Liver (tissue), 9 donors: Measurements from ENCODE around the gene RNGTT. TPM values are rescaled to one million over a fixed set of nuclear protein-coding genes. Genes with fewer than 3 reads are reported as not detected.

Experiments used
- DNase-seq: peaks from one replicate; pipeline ENCODE4 v3.0.0-alpha.2; 2017; ENCODE audit warnings: low spot score
- H3K27ac ChIP-seq, 2 donors: one replicate each; pipeline ENCODE4 v1.7.0; 2013; ENCODE audit warnings: inconsistent platforms in 2 of 2, low read length in 2 of 2, control low read depth in 1 of 2, low read depth in 1 of 2, mild to moderate bottlenecking in 1 of 2
- H3K27me3 ChIP-seq, 4 donors: one replicate each; pipeline versions ENCODE4 v1.6.1 to v1.7.0; 2013; ENCODE audit warnings: low read length in 3 of 4, inconsistent platforms in 1 of 4, mild to moderate bottlenecking in 1 of 4, moderate library complexity in 1 of 4; ENCODE audit not compliant: control insufficient read depth in 4 of 4, insufficient read depth in 4 of 4
- H3K36me3 ChIP-seq, 4 donors: one replicate each; pipeline versions ENCODE4 v1.6.1 to v1.7.0; 2013; ENCODE audit warnings: low read length in 3 of 4, mild to moderate bottlenecking in 3 of 4, low read depth in 1 of 4, moderate library complexity in 1 of 4; ENCODE audit not compliant: control insufficient read depth in 4 of 4, insufficient read depth in 3 of 4
- H3K4me1 ChIP-seq, 4 donors: one replicate each; pipeline versions ENCODE4 v1.6.1 to v1.7.0; 2013; ENCODE audit warnings: low read length in 3 of 4, mild to moderate bottlenecking in 3 of 4, moderate library complexity in 1 of 4; ENCODE audit not compliant: control insufficient read depth in 4 of 4, insufficient read depth in 4 of 4
- H3K4me3 ChIP-seq, 3 donors: one replicate each; pipeline versions ENCODE4 v1.6.1 to v1.7.0; 2013; ENCODE audit warnings: low read length in 3 of 3, control low read depth in 1 of 3, low read depth in 1 of 3, mild to moderate bottlenecking in 1 of 3
- H3K9ac ChIP-seq, 2 donors: one replicate each; pipeline ENCODE4 v1.7.0; 2013; ENCODE audit warnings: low read length in 2 of 2, mild to moderate bottlenecking in 2 of 2, moderate library complexity in 2 of 2, control low read depth in 1 of 2, low read depth in 1 of 2
- H3K9me3 ChIP-seq, 4 donors: one replicate each; pipeline versions ENCODE4 v1.6.1 to v1.7.0; 2013; ENCODE audit warnings: low read length in 3 of 4; ENCODE audit not compliant: control insufficient read depth in 4 of 4
- EGR1 ChIP-seq, 2 donors: IDR thresholded peaks; 2 replicates each; pipeline ENCODE4 v1.6.1; 2016 to 2018; ENCODE audit warnings: antibody characterized with exemption in 2 of 2, low read depth in 2 of 2
- GABPA ChIP-seq, 2 donors: IDR thresholded peaks in 1 of 2; conservative IDR thresholded peaks in 1 of 2; 2 replicates each; pipeline ENCODE4 v1.6.1; 2016; ENCODE audit warnings: antibody characterized with exemption in 2 of 2, mild to moderate bottlenecking in 1 of 2, moderate library complexity in 1 of 2
- HNF4A ChIP-seq, 2 donors: conservative IDR thresholded peaks; 2 replicates each; pipeline ENCODE4 v1.6.1; 2016; ENCODE audit warnings: antibody characterized with exemption in 2 of 2, mild to moderate bottlenecking in 2 of 2
- HNF4G ChIP-seq: IDR thresholded peaks from 2 replicates; pipeline ENCODE4 v1.6.1; 2016; ENCODE audit warnings: antibody characterized with exemption
- NR2F2 ChIP-seq: IDR thresholded peaks from 2 replicates; pipeline ENCODE4 v1.6.1; 2016; ENCODE audit warnings: antibody characterized with exemption
- RAD21 ChIP-seq, 2 donors: IDR thresholded peaks; 2 replicates each; pipeline ENCODE4 v1.6.1; 2016; ENCODE audit warnings: antibody characterized with exemption in 2 of 2, mild to moderate bottlenecking in 2 of 2
- RXRA ChIP-seq, 2 donors: IDR thresholded peaks; 2 replicates each; pipeline ENCODE4 v1.6.1; 2017 to 2018; ENCODE audit warnings: antibody characterized with exemption in 2 of 2, mild to moderate bottlenecking in 1 of 2
- SP1 ChIP-seq: IDR thresholded peaks from 2 replicates; pipeline ENCODE4 v1.6.1; 2018; ENCODE audit warnings: antibody characterized with exemption, mild to moderate bottlenecking
- TAF1 ChIP-seq: conservative IDR thresholded peaks from 2 replicates; pipeline ENCODE4 v1.6.1; 2016; ENCODE audit warnings: antibody characterized with exemption, mild to moderate bottlenecking
- YY1 ChIP-seq: IDR thresholded peaks from 2 replicates; pipeline ENCODE4 v1.6.1; 2016; ENCODE audit warnings: antibody characterized with exemption, mild to moderate bottlenecking
- WGBS: extraction: QIAGEN DNeasy Blood & Tissue Kit; methylation state at CpG from one replicate; pipeline ENCODE4 v1.1.7; 2013; 5-methylcytosine and 5-hydroxymethylcytosine counted together
- polyA plus RNA-seq, 2 donors: library from polyadenylated mRNA; stranded (reverse) in 1 of 2; unstranded in 1 of 2; fragments of 200-250 nt in 1 of 2; fragments of >200 nt in 1 of 2; fragmentation: Nextera tagmentation in 1 of 2; extraction: Ambion mirVana in 1 of 2; gene quantifications; one replicate each; pipeline versions ENCODE4 v1.2.1 to v1.2.3, GENCODE V29; 2013 to 2015
- total RNA-seq, 2 donors: library from RNA; depleted of rRNA; stranded (reverse); fragments of >200 nt; gene quantifications; one replicate each; pipeline ENCODE4 v1.2.3, GENCODE V29; 2014
- TF ChIP-seq, protein P1 (sequence below): fragments of 150-350 bp; IDR thresholded peaks from 2 replicates; pipeline ENCODE4 v1.5.1; 2017; ENCODE audit warnings: improper control_type of control experiment, low read depth, low read length; ENCODE audit not compliant: missing input control
- TF ChIP-seq, protein P2 (sequence below): IDR thresholded peaks from 2 replicates; pipeline ENCODE4 v1.6.1; 2016; ENCODE audit warnings: antibody characterized with exemption, mild to moderate bottlenecking
- TF ChIP-seq, protein P3 (sequence below): IDR thresholded peaks from 2 replicates; pipeline ENCODE4 v1.6.1; 2016; ENCODE audit warnings: antibody characterized with exemption
- TF ChIP-seq, protein P4 (sequence below): IDR thresholded peaks from 2 replicates; pipeline ENCODE4 v1.6.1; 2016; ENCODE audit warnings: antibody characterized with exemption
- donor health status: healthy.
- donor health status: healthy.
- donor health status: healthy.
- donor health status: healthy.
- donor health status: healthy.

Gene RNGTT
- total and polyA plus RNA-seq, 4 donors = 4.1 to 20.8 (median 7.2) TPM

DNA sequence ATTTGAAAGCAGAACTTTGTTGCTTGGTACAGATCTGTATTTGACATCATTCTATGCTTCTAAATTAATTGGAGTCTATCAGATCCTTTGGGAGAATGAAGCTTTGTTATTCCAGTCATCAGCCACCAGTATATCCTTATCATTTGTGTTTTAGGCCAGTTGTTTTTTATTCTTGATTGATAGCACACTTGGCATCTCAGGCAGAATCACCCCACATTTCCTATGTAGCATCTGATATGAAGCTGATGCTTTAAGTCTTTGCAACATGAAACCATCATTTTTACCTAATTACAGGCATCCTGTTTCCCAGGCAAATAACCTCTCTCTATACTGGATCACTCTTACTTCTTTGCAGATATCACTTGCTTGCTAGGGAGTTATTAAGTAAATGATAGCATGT lies 20.7 kb upstream of the RNGTT start:
- no peaks in the 10 kb centered on the region for H3K27me3 ChIP-seq
- DNase-seq = no peak

DNA sequence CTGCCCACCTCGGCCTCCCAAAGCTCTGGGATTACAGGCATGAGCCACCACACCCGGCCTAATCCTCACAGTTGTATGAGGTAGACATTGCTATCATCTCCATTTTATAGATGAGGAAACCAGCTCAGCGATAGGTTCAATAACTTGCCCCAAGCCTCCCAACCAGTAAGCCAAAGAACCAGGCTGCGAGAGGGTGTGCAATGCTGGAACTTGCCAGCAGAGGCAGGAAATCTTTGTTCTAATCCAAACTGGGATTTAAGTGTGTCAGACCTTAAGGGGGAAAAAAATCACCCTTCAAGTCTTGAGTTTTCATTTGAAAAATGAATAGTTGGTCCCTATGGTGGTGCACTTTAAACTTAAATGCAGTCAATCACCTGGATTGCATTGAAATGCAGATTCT lies 20.1 kb upstream of the RNGTT start:
- Histone ChIP-seq H3K27ac (peak overlapping the region in 1 of 2 donors; percentile 35), H3K4me1 (peaks cover 0 to 6% (median 0%) of the 10 kb centered on the region in 4 donors), H3K9ac (no peak overlapping the region), H3K27me3 (no peaks in the 10 kb centered on the region), H3K9me3 (no peaks in the 10 kb centered on the region), H3K36me3 (no peaks in the 10 kb centered on the region), H3K4me3 (no peak overlapping the region)
- DNase-seq = no peak
- 63% methylated on average over 4 of the region's 4 CpGs for WGBS
- TF ChIP-seq YY1 (no peak), EGR1 (IDR thresholded peaks at IDR 0.05; ENCODE audit: low read depth in 2 of 2) (no peak), RXRA (IDR thresholded peaks at IDR 0.05) (peak in 1 of 2 donors; percentile 13), SP1 (no peak), RAD21 (IDR thresholded peaks at IDR 0.05) (peak; percentile 76 to 87), GABPA (IDR thresholded peaks at IDR 0.05 in 1 of 2, conservative IDR thresholded peaks at IDR 0.05 in 1 of 2) (no peak), NR2F2 (no peak)
- TF ChIP-seq, protein P1, sequence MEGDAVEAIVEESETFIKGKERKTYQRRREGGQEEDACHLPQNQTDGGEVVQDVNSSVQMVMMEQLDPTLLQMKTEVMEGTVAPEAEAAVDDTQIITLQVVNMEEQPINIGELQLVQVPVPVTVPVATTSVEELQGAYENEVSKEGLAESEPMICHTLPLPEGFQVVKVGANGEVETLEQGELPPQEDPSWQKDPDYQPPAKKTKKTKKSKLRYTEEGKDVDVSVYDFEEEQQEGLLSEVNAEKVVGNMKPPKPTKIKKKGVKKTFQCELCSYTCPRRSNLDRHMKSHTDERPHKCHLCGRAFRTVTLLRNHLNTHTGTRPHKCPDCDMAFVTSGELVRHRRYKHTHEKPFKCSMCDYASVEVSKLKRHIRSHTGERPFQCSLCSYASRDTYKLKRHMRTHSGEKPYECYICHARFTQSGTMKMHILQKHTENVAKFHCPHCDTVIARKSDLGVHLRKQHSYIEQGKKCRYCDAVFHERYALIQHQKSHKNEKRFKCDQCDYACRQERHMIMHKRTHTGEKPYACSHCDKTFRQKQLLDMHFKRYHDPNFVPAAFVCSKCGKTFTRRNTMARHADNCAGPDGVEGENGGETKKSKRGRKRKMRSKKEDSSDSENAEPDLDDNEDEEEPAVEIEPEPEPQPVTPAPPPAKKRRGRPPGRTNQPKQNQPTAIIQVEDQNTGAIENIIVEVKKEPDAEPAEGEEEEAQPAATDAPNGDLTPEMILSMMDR = peak; percentile 82
- TF ChIP-seq, protein P2, sequence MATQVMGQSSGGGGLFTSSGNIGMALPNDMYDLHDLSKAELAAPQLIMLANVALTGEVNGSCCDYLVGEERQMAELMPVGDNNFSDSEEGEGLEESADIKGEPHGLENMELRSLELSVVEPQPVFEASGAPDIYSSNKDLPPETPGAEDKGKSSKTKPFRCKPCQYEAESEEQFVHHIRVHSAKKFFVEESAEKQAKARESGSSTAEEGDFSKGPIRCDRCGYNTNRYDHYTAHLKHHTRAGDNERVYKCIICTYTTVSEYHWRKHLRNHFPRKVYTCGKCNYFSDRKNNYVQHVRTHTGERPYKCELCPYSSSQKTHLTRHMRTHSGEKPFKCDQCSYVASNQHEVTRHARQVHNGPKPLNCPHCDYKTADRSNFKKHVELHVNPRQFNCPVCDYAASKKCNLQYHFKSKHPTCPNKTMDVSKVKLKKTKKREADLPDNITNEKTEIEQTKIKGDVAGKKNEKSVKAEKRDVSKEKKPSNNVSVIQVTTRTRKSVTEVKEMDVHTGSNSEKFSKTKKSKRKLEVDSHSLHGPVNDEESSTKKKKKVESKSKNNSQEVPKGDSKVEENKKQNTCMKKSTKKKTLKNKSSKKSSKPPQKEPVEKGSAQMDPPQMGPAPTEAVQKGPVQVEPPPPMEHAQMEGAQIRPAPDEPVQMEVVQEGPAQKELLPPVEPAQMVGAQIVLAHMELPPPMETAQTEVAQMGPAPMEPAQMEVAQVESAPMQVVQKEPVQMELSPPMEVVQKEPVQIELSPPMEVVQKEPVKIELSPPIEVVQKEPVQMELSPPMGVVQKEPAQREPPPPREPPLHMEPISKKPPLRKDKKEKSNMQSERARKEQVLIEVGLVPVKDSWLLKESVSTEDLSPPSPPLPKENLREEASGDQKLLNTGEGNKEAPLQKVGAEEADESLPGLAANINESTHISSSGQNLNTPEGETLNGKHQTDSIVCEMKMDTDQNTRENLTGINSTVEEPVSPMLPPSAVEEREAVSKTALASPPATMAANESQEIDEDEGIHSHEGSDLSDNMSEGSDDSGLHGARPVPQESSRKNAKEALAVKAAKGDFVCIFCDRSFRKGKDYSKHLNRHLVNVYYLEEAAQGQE = no peak
- TF ChIP-seq, protein P3, sequence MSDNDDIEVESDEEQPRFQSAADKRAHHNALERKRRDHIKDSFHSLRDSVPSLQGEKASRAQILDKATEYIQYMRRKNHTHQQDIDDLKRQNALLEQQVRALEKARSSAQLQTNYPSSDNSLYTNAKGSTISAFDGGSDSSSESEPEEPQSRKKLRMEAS = no peak

More for the DNA sequence above, 20.7 kb upstream of the RNGTT start:
- Histone ChIP-seq H3K9me3 (no peaks in the 10 kb centered on the region), H3K27ac (no peak overlapping the region), H3K4me1 (peaks cover 0 to 6% (median 0%) of the 10 kb centered on the region in 4 donors), H3K4me3 (no peak overlapping the region), H3K36me3 (no peaks in the 10 kb centered on the region), H3K9ac (no peak overlapping the region)
- TF ChIP-seq HNF4A (conservative IDR thresholded peaks at IDR 0.05) (no peak), RXRA (IDR thresholded peaks at IDR 0.05) (no peak), SP1 (no peak), GABPA (IDR thresholded peaks at IDR 0.05 in 1 of 2, conservative IDR thresholded peaks at IDR 0.05 in 1 of 2) (no peak), NR2F2 (no peak), TAF1 (no peak), RAD21 (IDR thresholded peaks at IDR 0.05) (no peak), HNF4G (no peak)
- TF ChIP-seq, protein P1 = no peak
- TF ChIP-seq, protein P2 = no peak
- TF ChIP-seq, protein P4, sequence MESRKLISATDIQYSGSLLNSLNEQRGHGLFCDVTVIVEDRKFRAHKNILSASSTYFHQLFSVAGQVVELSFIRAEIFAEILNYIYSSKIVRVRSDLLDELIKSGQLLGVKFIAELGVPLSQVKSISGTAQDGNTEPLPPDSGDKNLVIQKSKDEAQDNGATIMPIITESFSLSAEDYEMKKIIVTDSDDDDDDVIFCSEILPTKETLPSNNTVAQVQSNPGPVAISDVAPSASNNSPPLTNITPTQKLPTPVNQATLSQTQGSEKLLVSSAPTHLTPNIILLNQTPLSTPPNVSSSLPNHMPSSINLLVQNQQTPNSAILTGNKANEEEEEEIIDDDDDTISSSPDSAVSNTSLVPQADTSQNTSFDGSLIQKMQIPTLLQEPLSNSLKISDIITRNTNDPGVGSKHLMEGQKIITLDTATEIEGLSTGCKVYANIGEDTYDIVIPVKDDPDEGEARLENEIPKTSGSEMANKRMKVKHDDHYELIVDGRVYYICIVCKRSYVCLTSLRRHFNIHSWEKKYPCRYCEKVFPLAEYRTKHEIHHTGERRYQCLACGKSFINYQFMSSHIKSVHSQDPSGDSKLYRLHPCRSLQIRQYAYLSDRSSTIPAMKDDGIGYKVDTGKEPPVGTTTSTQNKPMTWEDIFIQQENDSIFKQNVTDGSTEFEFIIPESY = no peak
